ENCODE results near the gene ARHGAP15. TPM values are rescaled to one million over a fixed set of nuclear protein-coding genes. Genes with fewer than 3 reads are reported as not detected.

ARHGAP15 gene
- total and polyA plus RNA-seq, 9 donors: 1.5 to 10.0 (median 2.6) TPM

- H3K4me3 ChIP-seq: no peak overlapping the region
- H3K27ac ChIP-seq: no peak overlapping the region
- 55 to 75% (median 66%) methylated on average over 3 of the region's 3 CpGs for WGBS, 3 donors
- H3K27me3 ChIP-seq: no peaks in the 10 kb centered on the region
- TF ChIP-seq CTCF (IDR thresholded peaks at IDR 0.05): no peak
- no peak for TF ChIP-seq EP300 (IDR thresholded peaks at IDR 0.05)
- no peak for TF ChIP-seq POLR2A (IDR thresholded peaks at IDR 0.05)
- DNase-seq: no peak
- intact Hi-C loops (cut with DNase I): loop anchor here in 1 of 4 donors (5.0 kb wide), 1 partner anchor 106 kb away; no protein-coding TSS in a partner anchor
- no peaks in the 10 kb centered on the region for H3K36me3 ChIP-seq
- no peaks in the 10 kb centered on the region for H3K9me3 ChIP-seq
- no peaks in the 10 kb centered on the region for H3K4me1 ChIP-seq (ENCODE audit: insufficient read depth)
Observed at GRCh38 chr2:143258126-143258892, 129.1 kb downstream of the ARHGAP15 start.

- intact Hi-C loops (cut with DNase I): loop anchor here in 1 of 4 donors (5.0 kb wide), 1 partner anchor 107 kb away; no protein-coding TSS in a partner anchor
- no peaks in the 10 kb centered on the region for H3K36me3 ChIP-seq
- TF ChIP-seq CTCF (IDR thresholded peaks at IDR 0.05) (peak; percentile 37 to 40 (median 38)), EP300 (IDR thresholded peaks at IDR 0.05) (no peak)
- H3K27me3 ChIP-seq: no peaks in the 10 kb centered on the region
- no peak overlapping the region for H3K4me3 ChIP-seq
- no peak overlapping the region for H3K27ac ChIP-seq
- 1 to 2% (median 2%) methylated on average over 5 of the region's 5 CpGs for WGBS, 3 donors
- DNase-seq: peak; percentile 30 to 69 (median 52)
- no peaks in the 10 kb centered on the region for H3K4me1 ChIP-seq (ENCODE audit: insufficient read depth)
- no peaks in the 10 kb centered on the region for H3K9me3 ChIP-seq
Observed at GRCh38 chr2:143259368-143259958, 130.2 kb downstream of the ARHGAP15 start.

- WGBS, 3 donors: 86 to 90% (median 87%) methylated on average over 4 of the region's 4 CpGs
- TF ChIP-seq POLR2A (IDR thresholded peaks at IDR 0.05): no peak
- TF ChIP-seq EP300 (IDR thresholded peaks at IDR 0.05): no peak
- no peak for TF ChIP-seq CTCF (IDR thresholded peaks at IDR 0.05)
- Histone ChIP-seq H3K9me3 (no peaks in the 10 kb centered on the region), H3K4me1 (ENCODE audit: insufficient read depth) (no peaks in the 10 kb centered on the region), H3K27ac (no peak overlapping the region), H3K27me3 (no peaks in the 10 kb centered on the region), H3K4me3 (no peak overlapping the region), H3K36me3 (no peaks in the 10 kb centered on the region)
- no peak for DNase-seq
- intact Hi-C loops (cut with DNase I): no loop called here
Observed at GRCh38 chr2:143261986-143262385, 132.8 kb downstream of the ARHGAP15 start.

GRCh38 chr2:143262389-143262788 is 133.2 kb downstream of the ARHGAP15 start:
- Histone ChIP-seq H3K4me1 (ENCODE audit: insufficient read depth) (no peaks in the 10 kb centered on the region), H3K27me3 (no peaks in the 10 kb centered on the region), H3K4me3 (no peak overlapping the region), H3K36me3 (no peaks in the 10 kb centered on the region), H3K9me3 (no peaks in the 10 kb centered on the region), H3K27ac (no peak overlapping the region)
- WGBS, 3 donors: 91 to 96% (median 95%) methylated on average over 4 of the region's 4 CpGs
- no peak for TF ChIP-seq CTCF (IDR thresholded peaks at IDR 0.05)
- no peak for TF ChIP-seq EP300 (IDR thresholded peaks at IDR 0.05)
- TF ChIP-seq POLR2A (IDR thresholded peaks at IDR 0.05): no peak
- intact Hi-C loops (cut with DNase I): no loop called here
- DNase-seq: no peak
